HL-60 (cell line): ENCODE measurements around the gene SCYL3.

Experiments used
- DNase-seq, 2 experiments: peaks; one replicate each; pipeline ENCODE4 v3.0.0-alpha.2; 2010 to 2020; ENCODE audit warnings: low read depth in 1 of 2, low spot score in 1 of 2
- H3K27ac ChIP-seq: fragments of 250-450 bp; sonication (Bioruptor Pico); replicated peaks from 2 replicates; pipeline ENCODE4 v1.5.1; 2020; ENCODE audit warnings: mild to moderate bottlenecking, moderate library complexity
- H3K27me3 ChIP-seq: fragments of 250-450 bp; sonication (Bioruptor Pico); 2 replicates; pipeline ENCODE4 v1.5.1; 2021; ENCODE audit warnings: mild to moderate bottlenecking, moderate library complexity; ENCODE audit not compliant: insufficient read depth, poor library complexity, severe bottlenecking
- H3K4me3 ChIP-seq: replicated peaks from 2 replicates; pipeline ENCODE4 v1.5.1; 2011; ENCODE audit warnings: mild to moderate bottlenecking, control low read depth, low read length; ENCODE audit not compliant: insufficient read depth
- GABPA ChIP-seq: IDR thresholded peaks from 2 replicates; pipeline ENCODE4 v1.6.1; 2012; ENCODE audit warnings: low read depth
- POLR2AphosphoS5 ChIP-seq: IDR thresholded peaks from 2 replicates; pipeline ENCODE4 v1.6.1; 2012; ENCODE audit warnings: low read depth
- SPI1 ChIP-seq: IDR thresholded peaks from 2 replicates; pipeline ENCODE4 v1.6.1; 2012; ENCODE audit warnings: low read depth, mild to moderate bottlenecking, borderline replicate concordance
- TF ChIP-seq, protein P1 (sequence below): IDR thresholded peaks from 2 replicates; pipeline ENCODE4 v1.6.1; 2012; ENCODE audit warnings: low read depth; ENCODE audit not compliant: insufficient replicate concordance
- TF ChIP-seq, protein P2 (sequence below): IDR thresholded peaks from one replicate; pipeline ENCODE4 v1.5.1; 2011; ENCODE audit warnings: low read length, control low read depth, inconsistent platforms; ENCODE audit not compliant: insufficient read depth

The SCYL3 gene

DNA sequence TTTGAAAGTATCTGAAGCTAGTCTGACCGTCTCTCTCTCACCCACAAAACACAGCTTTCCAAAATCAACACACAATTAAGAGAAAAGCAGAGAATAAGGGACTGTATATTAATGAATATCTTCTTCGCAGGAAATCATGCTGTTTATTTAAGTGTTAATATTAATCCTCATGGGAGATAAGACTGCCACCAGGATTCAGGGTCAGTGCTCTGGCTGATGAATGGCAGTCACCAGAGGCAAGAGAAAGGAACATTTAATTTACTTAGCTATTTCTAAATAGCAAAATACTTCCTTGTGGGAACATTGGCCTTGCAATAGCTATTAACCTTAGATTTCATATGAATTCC, 2.2 kb downstream of the SCYL3 start:
- Histone ChIP-seq H3K4me3 (no peak overlapping the region), H3K27ac (no peak overlapping the region), H3K27me3 (no peaks in the 10 kb centered on the region)
- DNase-seq, result no peak
- TF ChIP-seq, protein P1, sequence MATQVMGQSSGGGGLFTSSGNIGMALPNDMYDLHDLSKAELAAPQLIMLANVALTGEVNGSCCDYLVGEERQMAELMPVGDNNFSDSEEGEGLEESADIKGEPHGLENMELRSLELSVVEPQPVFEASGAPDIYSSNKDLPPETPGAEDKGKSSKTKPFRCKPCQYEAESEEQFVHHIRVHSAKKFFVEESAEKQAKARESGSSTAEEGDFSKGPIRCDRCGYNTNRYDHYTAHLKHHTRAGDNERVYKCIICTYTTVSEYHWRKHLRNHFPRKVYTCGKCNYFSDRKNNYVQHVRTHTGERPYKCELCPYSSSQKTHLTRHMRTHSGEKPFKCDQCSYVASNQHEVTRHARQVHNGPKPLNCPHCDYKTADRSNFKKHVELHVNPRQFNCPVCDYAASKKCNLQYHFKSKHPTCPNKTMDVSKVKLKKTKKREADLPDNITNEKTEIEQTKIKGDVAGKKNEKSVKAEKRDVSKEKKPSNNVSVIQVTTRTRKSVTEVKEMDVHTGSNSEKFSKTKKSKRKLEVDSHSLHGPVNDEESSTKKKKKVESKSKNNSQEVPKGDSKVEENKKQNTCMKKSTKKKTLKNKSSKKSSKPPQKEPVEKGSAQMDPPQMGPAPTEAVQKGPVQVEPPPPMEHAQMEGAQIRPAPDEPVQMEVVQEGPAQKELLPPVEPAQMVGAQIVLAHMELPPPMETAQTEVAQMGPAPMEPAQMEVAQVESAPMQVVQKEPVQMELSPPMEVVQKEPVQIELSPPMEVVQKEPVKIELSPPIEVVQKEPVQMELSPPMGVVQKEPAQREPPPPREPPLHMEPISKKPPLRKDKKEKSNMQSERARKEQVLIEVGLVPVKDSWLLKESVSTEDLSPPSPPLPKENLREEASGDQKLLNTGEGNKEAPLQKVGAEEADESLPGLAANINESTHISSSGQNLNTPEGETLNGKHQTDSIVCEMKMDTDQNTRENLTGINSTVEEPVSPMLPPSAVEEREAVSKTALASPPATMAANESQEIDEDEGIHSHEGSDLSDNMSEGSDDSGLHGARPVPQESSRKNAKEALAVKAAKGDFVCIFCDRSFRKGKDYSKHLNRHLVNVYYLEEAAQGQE, result no peak
- TF ChIP-seq GABPA (no peak), SPI1 (no peak), POLR2AphosphoS5 (no peak)
- TF ChIP-seq, protein P2, sequence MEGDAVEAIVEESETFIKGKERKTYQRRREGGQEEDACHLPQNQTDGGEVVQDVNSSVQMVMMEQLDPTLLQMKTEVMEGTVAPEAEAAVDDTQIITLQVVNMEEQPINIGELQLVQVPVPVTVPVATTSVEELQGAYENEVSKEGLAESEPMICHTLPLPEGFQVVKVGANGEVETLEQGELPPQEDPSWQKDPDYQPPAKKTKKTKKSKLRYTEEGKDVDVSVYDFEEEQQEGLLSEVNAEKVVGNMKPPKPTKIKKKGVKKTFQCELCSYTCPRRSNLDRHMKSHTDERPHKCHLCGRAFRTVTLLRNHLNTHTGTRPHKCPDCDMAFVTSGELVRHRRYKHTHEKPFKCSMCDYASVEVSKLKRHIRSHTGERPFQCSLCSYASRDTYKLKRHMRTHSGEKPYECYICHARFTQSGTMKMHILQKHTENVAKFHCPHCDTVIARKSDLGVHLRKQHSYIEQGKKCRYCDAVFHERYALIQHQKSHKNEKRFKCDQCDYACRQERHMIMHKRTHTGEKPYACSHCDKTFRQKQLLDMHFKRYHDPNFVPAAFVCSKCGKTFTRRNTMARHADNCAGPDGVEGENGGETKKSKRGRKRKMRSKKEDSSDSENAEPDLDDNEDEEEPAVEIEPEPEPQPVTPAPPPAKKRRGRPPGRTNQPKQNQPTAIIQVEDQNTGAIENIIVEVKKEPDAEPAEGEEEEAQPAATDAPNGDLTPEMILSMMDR, result no peak

DNA sequence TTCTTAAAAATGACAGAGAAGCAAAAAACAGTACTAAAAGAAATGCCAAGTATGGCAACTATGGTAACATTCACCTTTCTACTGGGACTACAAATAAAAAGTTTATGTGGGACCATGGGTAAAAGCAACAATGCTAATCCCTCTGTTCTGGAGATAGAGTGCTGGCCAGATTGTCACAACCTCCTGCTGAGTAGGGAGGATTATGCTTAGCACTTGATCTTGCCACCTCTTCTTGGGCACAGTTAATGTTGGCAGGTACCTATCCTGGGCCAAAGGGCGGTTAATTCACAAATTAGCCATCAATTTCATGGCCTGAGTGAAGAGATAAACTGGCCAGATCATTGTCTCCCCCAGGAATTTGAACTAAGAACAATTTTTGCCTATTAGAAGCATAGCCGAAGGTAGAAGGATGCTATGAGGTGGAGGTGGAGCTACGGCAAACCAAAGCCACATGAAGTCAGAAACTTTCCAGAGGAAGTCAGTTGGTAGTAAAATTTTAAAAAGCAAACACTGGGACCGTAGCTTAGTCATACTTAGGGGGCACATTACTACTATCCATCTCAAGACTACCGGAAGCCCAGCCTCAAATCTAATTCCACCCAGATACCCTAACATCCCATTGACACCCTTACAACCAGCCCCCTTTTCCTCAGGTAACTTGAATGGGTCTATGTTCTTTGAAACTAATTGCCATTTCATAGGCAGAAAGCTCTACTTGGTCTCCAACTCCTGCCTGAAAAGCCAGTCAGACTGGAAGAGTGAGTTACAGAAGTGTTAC, 2.7 kb downstream of the SCYL3 start:
- no peaks in the 10 kb centered on the region for H3K27me3 ChIP-seq
- H3K4me3 ChIP-seq, result no peak overlapping the region
- no peak for DNase-seq
- H3K27ac ChIP-seq, result no peak overlapping the region
- TF ChIP-seq SPI1, result no peak
- TF ChIP-seq GABPA, result no peak
- TF ChIP-seq, protein P1, result no peak

DNA sequence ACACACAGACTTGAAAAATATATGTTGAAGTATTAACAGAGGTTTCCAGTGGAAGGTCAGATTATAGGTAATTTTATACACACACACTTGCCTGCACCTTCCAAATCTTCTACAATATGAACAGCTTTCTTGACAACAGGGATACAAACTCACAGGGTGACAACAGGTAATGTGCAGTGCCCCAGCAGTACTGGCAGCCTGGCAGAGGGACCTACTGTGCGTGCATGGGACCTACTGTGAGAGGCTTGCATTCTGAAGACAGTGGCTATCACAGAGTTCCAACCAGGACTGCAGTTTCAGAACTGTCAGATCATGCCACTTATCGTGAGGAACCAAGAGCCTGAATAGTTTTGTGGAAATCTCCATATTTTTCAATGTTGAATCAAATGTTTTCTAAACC, 3.8 kb downstream of the SCYL3 start:
- Histone ChIP-seq H3K27me3 (no peaks in the 10 kb centered on the region), H3K4me3 (no peak overlapping the region), H3K27ac (no peak overlapping the region)
- DNase-seq, result no peak
- TF ChIP-seq POLR2AphosphoS5, result no peak

DNA sequence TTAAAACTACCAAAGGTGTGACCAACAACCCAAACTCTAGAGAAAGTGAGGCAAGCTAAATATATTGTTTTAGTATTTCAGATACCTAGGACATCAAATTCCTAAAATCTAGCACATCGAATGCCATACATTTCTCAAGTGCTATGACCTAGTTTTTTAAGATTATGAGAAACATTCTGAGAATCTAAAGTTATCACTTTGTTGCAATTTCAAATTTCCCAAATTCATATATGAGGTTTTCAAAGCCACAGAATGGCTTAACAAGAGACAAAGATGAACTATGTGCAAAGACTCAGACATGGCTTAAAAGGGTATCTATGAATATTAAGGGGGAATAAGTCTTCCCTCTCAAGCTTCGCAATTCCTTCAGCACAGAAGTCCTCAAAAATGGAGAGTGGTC, 6.8 kb downstream of the SCYL3 start:
- DNase-seq, result no peak
- TF ChIP-seq POLR2AphosphoS5 (no peak), GABPA (no peak), SPI1 (no peak)
- TF ChIP-seq, protein P1, result no peak
- TF ChIP-seq, protein P2, result no peak
- H3K4me3 ChIP-seq, result no peak overlapping the region

More for the DNA sequence above, 6.8 kb downstream of the SCYL3 start:
- Histone ChIP-seq H3K27ac (no peak overlapping the region), H3K27me3 (no peaks in the 10 kb centered on the region)
